HepG2 (cell line): Measurements from ENCODE around the gene KLHL21. TPM values are rescaled to one million over a fixed set of nuclear protein-coding genes. Genes with fewer than 3 reads are reported as not detected.

ENCODE experiments used
- ATRX ChIP-seq: sonication (generic); formaldehyde crosslinking; IDR thresholded peaks from 2 replicates; pipeline ENCODE4 v1.4.0; 2020; ENCODE audit warnings: missing genetic modification reagents, borderline replicate concordance
- CEBPB ChIP-seq: IDR thresholded peaks from 2 replicates; pipeline ENCODE4 v1.6.1; 2011; ENCODE audit warnings: low read depth, low read length, improper control_type of control experiment, borderline replicate concordance
- EEA1 ChIP-seq: sonication (generic); formaldehyde crosslinking; IDR thresholded peaks from 2 replicates; pipeline ENCODE4 v1.5.1; 2020; ENCODE audit warnings: mild to moderate bottlenecking, missing genetic modification reagents, borderline replicate concordance
- HHEX ChIP-seq: IDR thresholded peaks from 2 replicates; pipeline ENCODE4 v1.6.1; 2016; ENCODE audit warnings: control low read depth
- HNRNPLL ChIP-seq: fragments of 200-400 bp; formaldehyde crosslinking; IDR thresholded peaks from 2 replicates; pipeline ENCODE4 v1.6.1; 2017; ENCODE audit warnings: mild to moderate bottlenecking, low read depth, low read length; ENCODE audit not compliant: poor library complexity, severe bottlenecking
- HOXA9 ChIP-seq: sonication (generic); formaldehyde crosslinking; IDR thresholded peaks from 2 replicates; pipeline ENCODE4 v1.8.1; 2022; ENCODE audit warnings: missing genetic modification reagents, mild to moderate bottlenecking, moderate library complexity, borderline replicate concordance
- IKZF1 ChIP-seq: fragments of 450-650 bp; IDR thresholded peaks from 2 replicates; pipeline ENCODE4 v1.7.1; 2016
- JARID2 ChIP-seq: sonication (generic); formaldehyde crosslinking; IDR thresholded peaks from 2 replicates; pipeline ENCODE4 v1.8.1; 2023; ENCODE audit warnings: missing genetic modification reagents, inconsistent platforms; ENCODE audit not compliant: insufficient replicate concordance
- KLF6 ChIP-seq: IDR thresholded peaks from 2 replicates; pipeline ENCODE4 v1.8.0; 2016; ENCODE audit warnings: missing biosample characterization, missing genetic modification reagents
- MBD4 ChIP-seq: IDR thresholded peaks from 2 replicates; pipeline ENCODE4 v1.6.1; 2012; ENCODE audit warnings: low read length, inconsistent platforms, borderline replicate concordance
- NFYC ChIP-seq: IDR thresholded peaks from 2 replicates; pipeline ENCODE4 v1.6.1; 2016; ENCODE audit warnings: missing genetic modification reagents, missing compliant biosample characterization
- PAWR ChIP-seq: sonication (generic); formaldehyde crosslinking; IDR thresholded peaks from 2 replicates; pipeline ENCODE4 v1.4.0; 2020; ENCODE audit warnings: missing genetic modification reagents, mild to moderate bottlenecking, borderline replicate concordance
- PPARG ChIP-seq: conservative IDR thresholded peaks from 2 replicates; pipeline ENCODE4 v1.6.1; 2016; ENCODE audit warnings: missing biosample characterization, missing genetic modification reagents
- RAD51 ChIP-seq: fragments of 450-650 bp; IDR thresholded peaks from 2 replicates; pipeline ENCODE4 v1.6.1; 2016; ENCODE audit warnings: borderline replicate concordance
- SATB2 ChIP-seq: sonication (generic); formaldehyde crosslinking; IDR thresholded peaks from 2 replicates; pipeline ENCODE4 v1.5.0; 2020; ENCODE audit warnings: missing genetic modification reagents
- SMAD3 ChIP-seq: sonication (generic); formaldehyde crosslinking; IDR thresholded peaks from 2 replicates; pipeline ENCODE4 v1.4.0; 2020; ENCODE audit warnings: missing genetic modification reagents
- SRSF9 ChIP-seq: fragments of 200-400 bp; formaldehyde crosslinking; IDR thresholded peaks from 2 replicates; pipeline ENCODE4 v1.6.1; 2018; ENCODE audit warnings: borderline replicate concordance, mild to moderate bottlenecking, low read depth, low read length; ENCODE audit not compliant: insufficient read depth, poor library complexity, severe bottlenecking
- TCF7 ChIP-seq: sonication (generic); IDR thresholded peaks from 2 replicates; pipeline ENCODE4 v1.6.1; 2016; ENCODE audit warnings: antibody characterized with exemption, low read depth
- ZEB1 ChIP-seq: IDR thresholded peaks from 2 replicates; pipeline ENCODE4 v1.6.1; 2012; ENCODE audit warnings: mild to moderate bottlenecking, low read depth, inconsistent platforms; ENCODE audit not compliant: insufficient replicate concordance
- ZNF317 ChIP-seq: sonication (generic); formaldehyde crosslinking; IDR thresholded peaks from 2 replicates; pipeline ENCODE4 v1.5.0; 2020; ENCODE audit warnings: mild to moderate bottlenecking, missing genetic modification reagents
- ZNF460 ChIP-seq: sonication (generic); formaldehyde crosslinking; IDR thresholded peaks from 2 replicates; pipeline ENCODE4 v1.5.1; 2020; ENCODE audit warnings: missing genetic modification reagents, mild to moderate bottlenecking, borderline replicate concordance
- ZNF619 ChIP-seq: sonication (generic); formaldehyde crosslinking; IDR thresholded peaks from 2 replicates; pipeline ENCODE4 v1.4.0; 2020; ENCODE audit warnings: mild to moderate bottlenecking, missing genetic modification reagents
- ZNF761 ChIP-seq: sonication (generic); formaldehyde crosslinking; conservative IDR thresholded peaks from 2 replicates; pipeline ENCODE4 v1.4.0; 2020; ENCODE audit warnings: mild to moderate bottlenecking, missing genetic modification reagents
- ZNF776 ChIP-seq: sonication (generic); formaldehyde crosslinking; IDR thresholded peaks from 2 replicates; pipeline ENCODE4 v1.4.0; 2020; ENCODE audit warnings: mild to moderate bottlenecking, missing genetic modification reagents
- ZZZ3 ChIP-seq: sonication (generic); formaldehyde crosslinking; IDR thresholded peaks from 2 replicates; pipeline ENCODE4 v1.4.0; 2020; ENCODE audit warnings: missing genetic modification reagents, mild to moderate bottlenecking, borderline replicate concordance
- polyA plus RNA-seq, 8 experiments: library from polyadenylated mRNA; depleted of rRNA in 3 of 8; stranded (reverse) in 7 of 8; unstranded in 1 of 8; fragments of >200 nt; fragmentation: Illumina TruSeq in 4 of 8; extraction: Trizol in 4 of 8; gene quantifications; 2 replicates each; pipeline versions ENCODE4 v1.2.1 to v1.2.3, GENCODE V29; 2011 to 2016; ENCODE audit warnings: low read depth in 4 of 8, missing spikeins in 1 of 8, mixed read lengths in 1 of 8; ENCODE audit not compliant: insufficient read depth in 1 of 8
- total RNA-seq, 5 experiments: library from RNA; depleted of rRNA; stranded (reverse); fragments of >200 nt; fragmentation: Illumina TruSeq; extraction: Trizol; gene quantifications; 2 replicates each; pipeline ENCODE4 v1.2.3, GENCODE V29; 2016; ENCODE audit warnings: low read depth in 1 of 5
- TF ChIP-seq, protein P1 (sequence below): IDR thresholded peaks from 2 replicates; pipeline ENCODE4 v1.6.1; 2016; ENCODE audit warnings: mild to moderate bottlenecking
- TF ChIP-seq, protein P2 (sequence below): sonication (generic); formaldehyde crosslinking; IDR thresholded peaks from 2 replicates; pipeline ENCODE4 v1.5.1; 2020; ENCODE audit warnings: mild to moderate bottlenecking, missing genetic modification reagents
- TF ChIP-seq, protein P3 (sequence below): sonication (generic); formaldehyde crosslinking; IDR thresholded peaks from 2 replicates; pipeline ENCODE4 v1.4.0; 2020; ENCODE audit warnings: mild to moderate bottlenecking, missing genetic modification reagents

Gene KLHL21
- total and polyA plus RNA-seq, 2 of the 13 experiments (the other 11 are each of a cell fraction or from before 2014, with no cell fraction given), result 14.8 to 25.0 TPM

DNA sequence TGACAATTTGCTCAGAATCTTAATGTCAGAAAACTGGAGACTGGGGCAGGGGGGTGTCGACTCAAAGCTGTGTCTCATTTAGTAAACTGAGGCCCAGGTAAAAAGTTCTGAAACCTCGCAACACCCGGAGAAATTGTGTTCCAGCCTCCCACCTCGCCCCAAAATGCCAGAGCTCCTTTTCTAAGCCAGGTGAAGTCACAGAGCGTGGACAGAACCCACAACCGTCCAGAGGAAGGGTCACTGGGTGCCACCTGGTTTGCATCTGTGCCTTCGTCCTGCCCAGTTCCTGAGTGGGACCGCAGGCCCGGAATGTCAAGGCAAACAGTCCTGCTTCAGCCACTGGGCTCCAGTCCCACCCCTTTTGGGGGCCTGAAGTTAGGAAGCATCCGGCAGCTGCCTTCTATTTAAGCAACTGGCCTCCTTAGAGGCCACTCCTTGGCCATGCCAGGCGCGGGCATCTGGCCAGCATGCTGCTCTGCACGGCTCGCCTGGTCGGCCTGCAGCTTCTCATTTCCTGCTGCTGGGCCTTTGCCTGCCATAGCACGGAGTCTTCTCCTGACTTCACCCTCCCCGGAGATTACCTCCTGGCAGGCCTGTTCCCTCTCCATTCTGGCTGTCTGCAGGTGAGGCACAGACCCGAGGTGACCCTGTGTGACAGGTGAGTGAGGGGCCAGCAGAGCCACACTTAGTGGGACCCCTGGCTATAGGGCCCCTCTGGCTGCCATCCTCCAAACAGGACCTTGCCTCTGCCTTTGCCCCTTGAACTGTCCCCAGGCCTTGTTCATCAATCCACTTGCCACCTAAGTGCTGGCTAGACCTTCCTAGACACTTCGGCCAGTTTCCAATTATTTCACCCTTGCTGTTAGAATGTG is 47.5 kb downstream of the KLHL21 start, which contains the start of gene TAS1R1 (continued):
- TF ChIP-seq, protein P1, sequence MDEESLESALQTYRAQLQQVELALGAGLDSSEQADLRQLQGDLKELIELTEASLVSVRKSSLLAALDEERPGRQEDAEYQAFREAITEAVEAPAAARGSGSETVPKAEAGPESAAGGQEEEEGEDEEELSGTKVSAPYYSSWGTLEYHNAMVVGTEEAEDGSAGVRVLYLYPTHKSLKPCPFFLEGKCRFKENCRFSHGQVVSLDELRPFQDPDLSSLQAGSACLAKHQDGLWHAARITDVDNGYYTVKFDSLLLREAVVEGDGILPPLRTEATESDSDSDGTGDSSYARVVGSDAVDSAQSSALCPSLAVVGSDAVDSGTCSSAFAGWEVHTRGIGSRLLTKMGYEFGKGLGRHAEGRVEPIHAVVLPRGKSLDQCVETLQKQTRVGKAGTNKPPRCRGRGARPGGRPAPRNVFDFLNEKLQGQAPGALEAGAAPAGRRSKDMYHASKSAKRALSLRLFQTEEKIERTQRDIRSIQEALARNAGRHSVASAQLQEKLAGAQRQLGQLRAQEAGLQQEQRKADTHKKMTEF (CRISPR knock-in tag), result no peak
- TF ChIP-seq RAD51 (no peak), JARID2 (CRISPR knock-in tag) (no peak), ATRX (CRISPR knock-in tag) (no peak), SMAD3 (no peak), ZNF317 (CRISPR knock-in tag) (no peak), ZNF776 (no peak), ZNF619 (CRISPR knock-in tag) (no peak; the same call in 1 of the 2 replicates), KLF6 (no peak), EEA1 (CRISPR knock-in tag) (no peak), ZZZ3 (CRISPR knock-in tag) (no peak), HNRNPLL (no peak), ZNF761 (CRISPR knock-in tag) (no peak), TCF7 (no peak), HHEX (CRISPR knock-in tag) (no peak), MBD4 (no peak), SATB2 (no peak), NFYC (CRISPR knock-in tag) (no peak), PPARG (CRISPR knock-in tag) (no peak), ZEB1 (no peak), SRSF9 (no peak), IKZF1 (no peak), PAWR (CRISPR knock-in tag) (no peak), ZNF460 (CRISPR knock-in tag) (no peak), HOXA9 (CRISPR knock-in tag) (no peak), CEBPB (no peak)
- TF ChIP-seq, protein P2, sequence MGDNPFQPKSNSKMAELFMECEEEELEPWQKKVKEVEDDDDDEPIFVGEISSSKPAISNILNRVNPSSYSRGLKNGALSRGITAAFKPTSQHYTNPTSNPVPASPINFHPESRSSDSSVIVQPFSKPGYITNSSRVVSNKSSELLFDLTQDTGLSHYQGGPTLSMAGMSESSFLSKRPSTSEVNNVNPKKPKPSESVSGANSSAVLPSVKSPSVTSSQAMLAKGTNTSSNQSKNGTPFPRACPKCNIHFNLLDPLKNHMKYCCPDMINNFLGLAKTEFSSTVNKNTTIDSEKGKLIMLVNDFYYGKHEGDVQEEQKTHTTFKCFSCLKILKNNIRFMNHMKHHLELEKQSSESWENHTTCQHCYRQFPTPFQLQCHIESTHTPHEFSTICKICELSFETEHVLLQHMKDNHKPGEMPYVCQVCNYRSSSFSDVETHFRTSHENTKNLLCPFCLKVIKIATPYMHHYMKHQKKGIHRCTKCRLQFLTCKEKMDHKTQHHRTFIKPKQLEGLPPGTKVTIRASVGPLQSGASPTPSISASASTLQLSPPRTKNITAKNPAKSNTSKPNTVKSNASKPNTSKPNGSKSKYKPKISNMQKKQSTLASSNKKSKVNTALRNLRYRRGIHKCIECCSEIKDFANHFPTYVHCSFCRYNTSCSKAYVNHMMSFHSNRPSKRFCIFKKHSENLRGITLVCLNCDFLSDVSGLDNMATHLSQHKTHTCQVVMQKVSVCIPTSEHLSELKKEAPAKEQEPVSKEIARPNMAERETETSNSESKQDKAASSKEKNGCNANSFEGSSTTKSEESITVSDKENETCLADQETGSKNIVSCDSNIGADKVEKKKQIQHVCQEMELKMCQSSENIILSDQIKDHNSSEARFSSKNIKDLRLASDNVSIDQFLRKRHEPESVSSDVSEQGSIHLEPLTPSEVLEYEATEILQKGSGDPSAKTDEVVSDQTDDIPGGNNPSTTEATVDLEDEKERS (CRISPR knock-in tag), result no peak
- TF ChIP-seq, protein P3, sequence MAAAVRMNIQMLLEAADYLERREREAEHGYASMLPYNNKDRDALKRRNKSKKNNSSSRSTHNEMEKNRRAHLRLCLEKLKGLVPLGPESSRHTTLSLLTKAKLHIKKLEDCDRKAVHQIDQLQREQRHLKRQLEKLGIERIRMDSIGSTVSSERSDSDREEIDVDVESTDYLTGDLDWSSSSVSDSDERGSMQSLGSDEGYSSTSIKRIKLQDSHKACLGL (CRISPR knock-in tag), result no peak; the same call in 1 of the 2 replicates
